DND-41 (cell line): ENCODE measurements around the gene CAPNS2.

ENCODE experiments used
- ATAC-seq: fragments of 200-7000 bp; cut with Tn5 transposase; 3 replicates; pipeline ENCODE4 v1.9.1; 2021; ENCODE audit warnings: low read depth; ENCODE audit not compliant: insufficient read depth
- DNase-seq: peaks from one replicate; pipeline ENCODE4 v3.0.0-alpha.2; 2020
- H2AFZ ChIP-seq: 2 replicates; pipeline ENCODE4 v1.6.0; 2012; ENCODE audit warnings: low read depth, low read length
- H3K27ac ChIP-seq: 2 replicates; pipeline ENCODE4 v1.5.1; 2012; ENCODE audit warnings: low read length, inconsistent platforms
- H3K27me3 ChIP-seq: fragments of 200-600 bp; sonication (generic); 2 replicates; pipeline ENCODE4 v1.6.0; 2012; ENCODE audit warnings: low read length, mild to moderate bottlenecking, inconsistent platforms; ENCODE audit not compliant: insufficient read depth, poor library complexity
- H3K36me3 ChIP-seq: 2 replicates; pipeline ENCODE4 v1.5.1; 2012; ENCODE audit warnings: low read length, inconsistent platforms; ENCODE audit not compliant: insufficient read depth
- H3K4me1 ChIP-seq: 2 replicates; pipeline ENCODE4 v1.5.1; 2012; ENCODE audit warnings: mild to moderate bottlenecking, low read length; ENCODE audit not compliant: insufficient read depth
- H3K4me2 ChIP-seq: 2 replicates; pipeline ENCODE4 v1.6.0; 2012; ENCODE audit warnings: mild to moderate bottlenecking, moderate library complexity, low read length, inconsistent platforms; ENCODE audit not compliant: insufficient read depth
- H3K4me3 ChIP-seq, 2 experiments: fragments of 200-600 bp in 1 of 2; shearing (Covaris generic) in 1 of 2; 2 replicates each; pipeline ENCODE4 v1.5.1; 2012 to 2016; ENCODE audit warnings: inconsistent platforms in 2 of 2, low read length in 2 of 2, mild to moderate bottlenecking in 2 of 2, low read depth in 1 of 2, moderate library complexity in 1 of 2
- H3K79me2 ChIP-seq: 2 replicates; pipeline ENCODE4 v1.6.0; 2012; ENCODE audit warnings: low read length, inconsistent platforms; ENCODE audit not compliant: insufficient read depth
- H3K9ac ChIP-seq: 2 replicates; pipeline ENCODE4 v1.6.0; 2012; ENCODE audit warnings: low read depth, mild to moderate bottlenecking, inconsistent platforms, low read length, moderate library complexity
- H3K9me3 ChIP-seq: 2 replicates; pipeline ENCODE4 v1.5.1; 2012; ENCODE audit warnings: low read length, moderate library complexity, mild to moderate bottlenecking, inconsistent platforms; ENCODE audit not compliant: insufficient read depth, severe bottlenecking
- H4K20me1 ChIP-seq: 2 replicates; pipeline ENCODE4 v1.6.0; 2012; ENCODE audit warnings: low read length; ENCODE audit not compliant: insufficient read depth
- CTCF ChIP-seq: IDR thresholded peaks from 2 replicates; pipeline ENCODE4 v1.5.1; 2012; ENCODE audit warnings: borderline replicate concordance, low read length, moderate library complexity, mild to moderate bottlenecking; ENCODE audit not compliant: poor library complexity, severe bottlenecking; ENCODE audit errors: extremely low read depth
- EZH2 ChIP-seq: IDR thresholded peaks from 3 replicates; pipeline ENCODE4 v1.6.1; 2012; ENCODE audit warnings: borderline replicate concordance, low read depth, mild to moderate bottlenecking, moderate library complexity, low read length, inconsistent platforms; ENCODE audit not compliant: severe bottlenecking

CAPNS2 gene

GRCh38 chr16:55571191-55571897 lies 4.9 kb downstream of the CAPNS2 start:
- no peaks in the 10 kb centered on the region for H3K79me2 ChIP-seq
- H3K4me2 ChIP-seq: no peak overlapping the region
- TF ChIP-seq CTCF (no peak), EZH2 (no peak)
- ATAC-seq (no peak), DNase-seq (no peak)
- H3K4me3 ChIP-seq: no peak overlapping the region
- H2AFZ ChIP-seq: no peak overlapping the region
- H3K4me1 ChIP-seq: no peaks in the 10 kb centered on the region
- no peaks in the 10 kb centered on the region for H3K9me3 ChIP-seq
- peaks cover 15% of the 10 kb centered on the region for H3K27me3 ChIP-seq
- no peaks in the 10 kb centered on the region for H4K20me1 ChIP-seq
- no peaks in the 10 kb centered on the region for H3K36me3 ChIP-seq
- no peak overlapping the region for H3K27ac ChIP-seq
- no peak overlapping the region for H3K9ac ChIP-seq

GRCh38 chr16:55572439-55572838 lies 6.0 kb downstream of the CAPNS2 start:
- no peak overlapping the region for H3K27ac ChIP-seq
- H3K4me1 ChIP-seq: no peaks in the 10 kb centered on the region
- H3K4me3 ChIP-seq: no peak overlapping the region
- TF ChIP-seq CTCF (no peak), EZH2 (no peak)
- no peaks in the 10 kb centered on the region for H3K9me3 ChIP-seq
- no peaks in the 10 kb centered on the region for H3K36me3 ChIP-seq
- no peaks in the 10 kb centered on the region for H4K20me1 ChIP-seq
- H3K79me2 ChIP-seq: no peaks in the 10 kb centered on the region
- ATAC-seq: no peak
- no peak overlapping the region for H2AFZ ChIP-seq
- DNase-seq: no peak
- H3K4me2 ChIP-seq: no peak overlapping the region
- H3K27me3 ChIP-seq: peaks cover 22% of the 10 kb centered on the region
- no peak overlapping the region for H3K9ac ChIP-seq

GRCh38 chr16:55574811-55575210 lies 8.3 kb downstream of the CAPNS2 start:
- TF ChIP-seq CTCF: no peak
- TF ChIP-seq EZH2: no peak
- H3K27me3 ChIP-seq: peaks cover 15% of the 10 kb centered on the region
- H3K4me3 ChIP-seq: no peak overlapping the region
- no peaks in the 10 kb centered on the region for H3K4me1 ChIP-seq
- no peak overlapping the region for H3K4me2 ChIP-seq
- DNase-seq (no peak), ATAC-seq (no peak)
- no peaks in the 10 kb centered on the region for H4K20me1 ChIP-seq
- H2AFZ ChIP-seq: no peak overlapping the region
- no peak overlapping the region for H3K27ac ChIP-seq
- no peaks in the 10 kb centered on the region for H3K36me3 ChIP-seq
- no peak overlapping the region for H3K9ac ChIP-seq
- no peaks in the 10 kb centered on the region for H3K9me3 ChIP-seq
- H3K79me2 ChIP-seq: no peaks in the 10 kb centered on the region

GRCh38 chr16:55575496-55575895 lies 9.0 kb downstream of the CAPNS2 start:
- TF ChIP-seq EZH2 (no peak), CTCF (no peak)
- H3K27me3 ChIP-seq: peaks cover 15% of the 10 kb centered on the region
- no peaks in the 10 kb centered on the region for H4K20me1 ChIP-seq
- no peak overlapping the region for H3K4me2 ChIP-seq
- no peaks in the 10 kb centered on the region for H3K4me1 ChIP-seq
- ATAC-seq (no peak), DNase-seq (no peak)
- H2AFZ ChIP-seq: no peak overlapping the region
- no peak overlapping the region for H3K27ac ChIP-seq
- H3K79me2 ChIP-seq: no peaks in the 10 kb centered on the region
- H3K9ac ChIP-seq: no peak overlapping the region
- no peaks in the 10 kb centered on the region for H3K36me3 ChIP-seq
- no peak overlapping the region for H3K4me3 ChIP-seq
- no peaks in the 10 kb centered on the region for H3K9me3 ChIP-seq
